22Rv1 (cell line): ENCODE data around the gene OR14A16.

Source experiments
- H3K27ac ChIP-seq: fragments of 450-650 bp; 2 replicates; pipeline ENCODE4 v1.5.1; 2017
- ZFX ChIP-seq: fragments of 450-650 bp; IDR thresholded peaks from 2 replicates; pipeline ENCODE4 v1.6.1; 2017; ENCODE audit warnings: antibody characterized with exemption, borderline replicate concordance
- TF ChIP-seq, protein P1 (sequence below): fragments of 450-650 bp; IDR thresholded peaks from 2 replicates; pipeline ENCODE4 v1.5.1; 2017; ENCODE audit warnings: mild to moderate bottlenecking

The OR14A16 gene

GRCh38 chr1:247824023-247824422, at the start of gene OR14A16:
TSS of gene OR14A16 (minus strand) at chr1:247824119. CDS start at chr1:247815729, 8,390 bp downstream.
- TF ChIP-seq, protein P1, sequence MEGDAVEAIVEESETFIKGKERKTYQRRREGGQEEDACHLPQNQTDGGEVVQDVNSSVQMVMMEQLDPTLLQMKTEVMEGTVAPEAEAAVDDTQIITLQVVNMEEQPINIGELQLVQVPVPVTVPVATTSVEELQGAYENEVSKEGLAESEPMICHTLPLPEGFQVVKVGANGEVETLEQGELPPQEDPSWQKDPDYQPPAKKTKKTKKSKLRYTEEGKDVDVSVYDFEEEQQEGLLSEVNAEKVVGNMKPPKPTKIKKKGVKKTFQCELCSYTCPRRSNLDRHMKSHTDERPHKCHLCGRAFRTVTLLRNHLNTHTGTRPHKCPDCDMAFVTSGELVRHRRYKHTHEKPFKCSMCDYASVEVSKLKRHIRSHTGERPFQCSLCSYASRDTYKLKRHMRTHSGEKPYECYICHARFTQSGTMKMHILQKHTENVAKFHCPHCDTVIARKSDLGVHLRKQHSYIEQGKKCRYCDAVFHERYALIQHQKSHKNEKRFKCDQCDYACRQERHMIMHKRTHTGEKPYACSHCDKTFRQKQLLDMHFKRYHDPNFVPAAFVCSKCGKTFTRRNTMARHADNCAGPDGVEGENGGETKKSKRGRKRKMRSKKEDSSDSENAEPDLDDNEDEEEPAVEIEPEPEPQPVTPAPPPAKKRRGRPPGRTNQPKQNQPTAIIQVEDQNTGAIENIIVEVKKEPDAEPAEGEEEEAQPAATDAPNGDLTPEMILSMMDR, result no peak
- TF ChIP-seq ZFX, result no peak

GRCh38 chr1:247865416-247865815, 41.5 kb upstream of the OR14A16 start:
- TF ChIP-seq, protein P1, result no peak
- TF ChIP-seq ZFX, result no peak
- no peak overlapping the region for H3K27ac ChIP-seq

More at GRCh38 chr1:247824023-247824422, at the start of gene OR14A16:
- no peak within 1 kb of the TSS for H3K27ac ChIP-seq

DNA sequence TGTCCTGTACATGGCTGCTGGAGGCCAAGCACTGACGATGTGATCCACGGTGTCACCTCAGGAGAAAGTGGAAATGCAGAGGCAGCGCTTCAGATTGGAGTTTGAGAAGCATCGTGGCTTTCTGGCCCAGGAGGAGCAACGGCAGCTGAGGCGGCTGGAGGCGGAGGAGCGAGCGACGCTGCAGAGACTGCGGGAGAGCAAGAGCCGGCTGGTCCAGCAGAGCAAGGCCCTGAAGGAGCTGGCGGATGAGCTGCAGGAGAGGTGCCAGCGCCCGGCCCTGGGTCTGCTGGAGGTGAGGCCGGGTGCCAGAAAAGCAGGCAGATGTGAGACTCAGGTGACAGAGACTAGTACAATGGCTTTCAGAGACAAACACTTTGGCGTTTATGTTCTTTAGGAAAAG, 40.7 kb upstream of the OR14A16 start:
- TF ChIP-seq ZFX, result no peak
- TF ChIP-seq, protein P1, result no peak
- H3K27ac ChIP-seq, result no peak overlapping the region

DNA sequence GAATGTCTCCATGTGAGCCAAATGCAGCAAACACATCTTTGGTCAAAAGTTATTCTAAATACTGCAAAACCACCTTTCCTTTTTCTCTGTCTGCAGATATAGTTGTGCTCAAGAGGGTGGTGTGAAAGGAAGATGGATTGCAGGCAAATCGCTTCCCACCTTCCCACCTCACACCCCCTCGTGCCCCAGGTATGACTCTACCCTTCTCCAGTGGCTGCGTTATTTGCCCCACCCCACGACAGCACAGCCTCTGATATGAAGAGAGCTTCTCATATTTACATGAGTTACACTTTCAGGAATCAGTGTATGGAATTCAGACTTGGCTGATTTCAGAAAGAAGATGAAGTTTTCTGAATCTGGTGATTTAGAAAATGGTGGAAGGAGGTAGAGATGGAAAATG, 38.8 kb upstream of the OR14A16 start:
- TF ChIP-seq, protein P1, result no peak
- no peak for TF ChIP-seq ZFX
- no peak overlapping the region for H3K27ac ChIP-seq

DNA sequence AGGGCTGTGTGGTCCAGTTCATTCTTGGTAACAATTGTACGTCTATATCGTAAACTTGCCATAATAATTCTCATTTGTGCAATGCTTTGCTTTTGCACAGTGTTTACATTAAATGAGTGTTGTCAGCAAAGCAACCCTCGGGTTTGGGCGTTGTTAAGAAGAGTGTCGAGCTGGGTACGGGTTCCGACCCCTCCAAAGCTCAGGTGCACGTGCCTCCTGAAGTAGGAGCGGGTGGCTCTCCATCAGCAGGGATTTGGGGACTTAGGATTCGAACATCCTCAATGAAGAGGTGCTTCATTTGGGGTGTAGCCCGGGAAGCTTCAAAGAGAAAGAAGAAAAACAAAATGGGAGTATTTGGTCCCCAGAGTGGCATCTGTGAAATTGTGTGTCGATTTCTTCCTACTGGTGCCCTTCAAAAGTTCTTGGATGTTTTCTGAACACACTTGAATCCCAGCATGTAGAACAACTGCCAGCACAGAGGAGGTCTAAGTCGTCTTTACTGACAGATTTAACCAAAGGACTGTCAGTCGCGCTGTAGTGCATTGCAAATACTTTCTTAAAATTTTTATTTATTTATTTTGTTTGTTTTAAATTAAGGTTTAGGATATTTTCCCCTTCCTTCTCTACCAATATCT, 34.2 kb upstream of the OR14A16 start:
- no peak for TF ChIP-seq ZFX
- TF ChIP-seq, protein P1, result no peak
- no peak overlapping the region for H3K27ac ChIP-seq

GRCh38 chr1:247857069-247857984, 33.4 kb upstream of the OR14A16 start, which contains the start of gene TRIM58:
TSS of gene TRIM58 (plus strand) at chr1:247857187. CDS start at chr1:247857247, 60 bp downstream.
- H3K27ac ChIP-seq, result no peak within 1 kb of the TSS
- no peak for TF ChIP-seq ZFX
- TF ChIP-seq, protein P1, result no peak

- TF ChIP-seq, protein P1, result no peak
- no peak for TF ChIP-seq ZFX
- H3K27ac ChIP-seq, result no peak overlapping the region
Measured at GRCh38 chr1:247855911-247856310, 32.0 kb upstream of the OR14A16 start.
